Tibial nerve (tissue), 4 donors: ENCODE results near the gene TMEM132D. TPM values are rescaled to one million over a fixed set of nuclear protein-coding genes. Genes with fewer than 3 reads are reported as not detected.

Source experiments
- DNase-seq, 2 donors: peaks; one replicate each; pipeline ENCODE4 v3.0.0-alpha.2; 2019; ENCODE audit warnings: low spot score in 2 of 2
- H3K27ac ChIP-seq, 4 donors: fragments of 200-600 bp; sonication (generic) in 3 of 4; one replicate each; pipeline ENCODE4 v1.5.1; 2017 to 2019; ENCODE audit warnings: mild to moderate bottlenecking in 1 of 4
- H3K27me3 ChIP-seq, 2 donors: fragments of 200-600 bp; sonication (generic) in 1 of 2; one replicate each; pipeline versions ENCODE4 v1.5.1 to v1.6.0; 2017 to 2019
- H3K36me3 ChIP-seq, 3 donors: fragments of 200-600 bp; sonication (generic); one replicate each; pipeline ENCODE4 v1.5.1; 2018 to 2019
- H3K4me1 ChIP-seq, 4 donors: fragments of 200-600 bp; sonication (generic) in 3 of 4; one replicate each; pipeline ENCODE4 v1.5.1; 2017 to 2019
- H3K4me3 ChIP-seq, 4 donors: fragments of 200-600 bp; sonication (generic) in 3 of 4; one replicate each; pipeline ENCODE4 v1.5.1; 2017 to 2019; ENCODE audit warnings: mild to moderate bottlenecking in 1 of 4, moderate library complexity in 1 of 4
- H3K9me3 ChIP-seq, 4 donors: fragments of 200-600 bp; sonication (generic) in 3 of 4; one replicate each; pipeline ENCODE4 v1.5.1; 2017 to 2019
- CTCF ChIP-seq, 5 experiments: fragments of 200-600 bp in 3 of 5; fragments of 450-650 bp in 2 of 5; sonication (generic) in 3 of 5; IDR thresholded peaks; one replicate each; pipeline ENCODE4 v1.5.1; 2016 to 2019; ENCODE audit warnings: antibody characterized with exemption in 5 of 5, mild to moderate bottlenecking in 3 of 5, moderate library complexity in 2 of 5
- EP300 ChIP-seq, 2 donors: sonication (generic); formaldehyde crosslinking; IDR thresholded peaks; one replicate each; pipeline ENCODE4 v1.6.1; 2017; ENCODE audit warnings: antibody characterized with exemption in 2 of 2, mild to moderate bottlenecking in 1 of 2
- POLR2A ChIP-seq, 2 donors: fragments of 450-650 bp; IDR thresholded peaks; one replicate each; pipeline ENCODE4 v1.6.1; 2017; ENCODE audit warnings: antibody characterized with exemption in 2 of 2, mild to moderate bottlenecking in 2 of 2, moderate library complexity in 2 of 2
- WGBS, 2 donors: methylation state at CpG; one replicate each; pipeline ENCODE4 v1.1.5; 2018; 5-methylcytosine and 5-hydroxymethylcytosine counted together
- total RNA-seq, 4 donors: library from RNA; depleted of rRNA; stranded (reverse); fragments of >200 nt; gene quantifications; one replicate each; pipeline ENCODE4 v1.1.0, GENCODE V29; 2016

The TMEM132D gene
- total RNA-seq, 4 donors from 2014 or later, result under 0.01 to 0.21 TPM; not detected in 2

GRCh38 chr12:129789921-129790320 is 113.9 kb downstream of the TMEM132D start:
- H3K4me3 ChIP-seq, result no peak overlapping the region
- no peaks in the 10 kb centered on the region for H3K4me1 ChIP-seq
- TF ChIP-seq CTCF (IDR thresholded peaks at IDR 0.05) (no peak), POLR2A (IDR thresholded peaks at IDR 0.05) (no peak), EP300 (IDR thresholded peaks at IDR 0.05) (no peak)
- 78 to 87% methylated on average over 14 of the region's 14 CpGs for WGBS, 2 donors
- H3K36me3 ChIP-seq, result no peaks in the 10 kb centered on the region
- no peak overlapping the region for H3K27ac ChIP-seq
- no peak for DNase-seq
- no peaks in the 10 kb centered on the region for H3K27me3 ChIP-seq
- H3K9me3 ChIP-seq, result peaks cover 0 to 18% (median 0%) of the 10 kb centered on the region in 4 donors

- no peaks in the 10 kb centered on the region for H3K4me1 ChIP-seq
- TF ChIP-seq EP300 (IDR thresholded peaks at IDR 0.05) (no peak), POLR2A (IDR thresholded peaks at IDR 0.05) (no peak), CTCF (IDR thresholded peaks at IDR 0.05) (no peak)
- H3K27me3 ChIP-seq, result no peaks in the 10 kb centered on the region
- no peak overlapping the region for H3K27ac ChIP-seq
- H3K9me3 ChIP-seq, result peaks cover 0 to 22% (median 0%) of the 10 kb centered on the region in 4 donors
- whole genome bisulfite sequencing, 2 donors, result 77 to 78% methylated on average over 9 of the region's 9 CpGs
- no peak for DNase-seq
- H3K36me3 ChIP-seq, result no peaks in the 10 kb centered on the region
- H3K4me3 ChIP-seq, result no peak overlapping the region
Measured at GRCh38 chr12:129788506-129789084, 115.2 kb downstream of the TMEM132D start.

- 80 to 83% methylated on average over 12 of the region's 12 CpGs for WGBS, 2 donors
- TF ChIP-seq CTCF (IDR thresholded peaks at IDR 0.05) (no peak), POLR2A (IDR thresholded peaks at IDR 0.05) (no peak), EP300 (IDR thresholded peaks at IDR 0.05) (no peak)
- H3K27me3 ChIP-seq, result no peaks in the 10 kb centered on the region
- no peaks in the 10 kb centered on the region for H3K4me1 ChIP-seq
- no peaks in the 10 kb centered on the region for H3K36me3 ChIP-seq
- no peak overlapping the region for H3K4me3 ChIP-seq
- DNase-seq, result no peak
- no peak overlapping the region for H3K27ac ChIP-seq
- peaks cover 0 to 21% (median 0%) of the 10 kb centered on the region in 4 donors for H3K9me3 ChIP-seq
Measured at GRCh38 chr12:129779989-129780388, 123.8 kb downstream of the TMEM132D start.

GRCh38 chr12:129779033-129779432 is 124.8 kb downstream of the TMEM132D start:
- no peak overlapping the region for H3K4me3 ChIP-seq
- TF ChIP-seq POLR2A (IDR thresholded peaks at IDR 0.05), result no peak
- no peak for TF ChIP-seq CTCF (IDR thresholded peaks at IDR 0.05)
- no peak for TF ChIP-seq EP300 (IDR thresholded peaks at IDR 0.05)
- H3K4me1 ChIP-seq, result no peaks in the 10 kb centered on the region
- H3K36me3 ChIP-seq, result no peaks in the 10 kb centered on the region
- H3K9me3 ChIP-seq, result peaks cover 0 to 17% (median 0%) of the 10 kb centered on the region in 4 donors
- no peak for DNase-seq
- no peaks in the 10 kb centered on the region for H3K27me3 ChIP-seq
- WGBS, 2 donors, result 83 to 86% methylated on average over 5 of the region's 5 CpGs
- no peak overlapping the region for H3K27ac ChIP-seq

GRCh38 chr12:129776977-129777667 is 126.7 kb downstream of the TMEM132D start:
- no peaks in the 10 kb centered on the region for H3K4me1 ChIP-seq
- H3K27ac ChIP-seq, result no peak overlapping the region
- TF ChIP-seq CTCF (IDR thresholded peaks at IDR 0.05) (no peak), EP300 (IDR thresholded peaks at IDR 0.05) (no peak), POLR2A (IDR thresholded peaks at IDR 0.05) (no peak)
- no peaks in the 10 kb centered on the region for H3K36me3 ChIP-seq
- H3K27me3 ChIP-seq, result no peaks in the 10 kb centered on the region
- WGBS, 2 donors, result 74 to 80% methylated on average over 10 of the region's 10 CpGs
- DNase-seq, result no peak
- peaks cover 0 to 15% (median 0%) of the 10 kb centered on the region in 4 donors for H3K9me3 ChIP-seq
- H3K4me3 ChIP-seq, result no peak overlapping the region
